Coronary artery (tissue), 2 donors: Measurements from ENCODE around the gene CCDC28B.

Experiments
- DNase-seq: peaks from one replicate; pipeline ENCODE4 v3.0.0-alpha.2; 2017; ENCODE audit warnings: low spot score
- H3K27ac ChIP-seq, 2 donors: fragments of 200-600 bp; sonication (generic); one replicate each; pipeline ENCODE4 v1.5.1; 2016 to 2019
- H3K4me3 ChIP-seq: fragments of 200-600 bp; sonication (generic); 2 replicates; pipeline ENCODE4 v1.5.1; 2016; ENCODE audit warnings: mild to moderate bottlenecking, moderate library complexity
- TF ChIP-seq, protein P1 (sequence below): fragments of 200-600 bp; sonication (generic); IDR thresholded peaks from one replicate; pipeline ENCODE4 v1.5.1; 2019; ENCODE audit warnings: antibody characterized with exemption

Gene CCDC28B

DNA sequence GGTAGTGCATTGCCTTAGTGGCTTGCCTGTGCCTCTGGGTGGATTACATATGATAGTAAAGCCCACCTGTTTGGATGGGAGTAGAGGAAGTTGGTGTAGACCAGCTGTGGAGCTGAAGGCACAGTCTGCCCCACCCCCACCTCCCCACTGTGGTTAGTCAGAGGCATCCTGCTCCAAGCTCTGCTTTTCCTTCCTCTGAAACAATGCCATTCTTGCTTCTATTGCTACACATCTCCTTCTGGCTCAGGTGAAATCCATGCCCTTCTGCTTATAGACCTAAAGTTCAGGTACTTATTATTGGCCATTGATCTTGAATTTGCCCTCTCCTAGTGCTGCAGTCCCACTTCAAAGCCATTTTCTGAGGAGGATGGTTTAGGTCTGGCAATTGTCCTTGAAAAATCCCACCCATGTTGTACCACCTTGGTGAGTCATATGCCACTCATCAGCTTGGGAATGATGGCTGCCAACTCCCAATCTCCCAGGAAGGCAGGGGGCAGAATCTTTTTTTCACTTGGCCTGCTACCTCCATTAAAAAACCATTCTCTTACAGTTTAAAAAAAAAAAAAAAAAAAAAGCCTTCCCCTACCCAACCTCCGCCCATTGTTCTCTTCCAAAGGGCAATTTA is 27.7 kb upstream of the CCDC28B start:
- TF ChIP-seq, protein P1, sequence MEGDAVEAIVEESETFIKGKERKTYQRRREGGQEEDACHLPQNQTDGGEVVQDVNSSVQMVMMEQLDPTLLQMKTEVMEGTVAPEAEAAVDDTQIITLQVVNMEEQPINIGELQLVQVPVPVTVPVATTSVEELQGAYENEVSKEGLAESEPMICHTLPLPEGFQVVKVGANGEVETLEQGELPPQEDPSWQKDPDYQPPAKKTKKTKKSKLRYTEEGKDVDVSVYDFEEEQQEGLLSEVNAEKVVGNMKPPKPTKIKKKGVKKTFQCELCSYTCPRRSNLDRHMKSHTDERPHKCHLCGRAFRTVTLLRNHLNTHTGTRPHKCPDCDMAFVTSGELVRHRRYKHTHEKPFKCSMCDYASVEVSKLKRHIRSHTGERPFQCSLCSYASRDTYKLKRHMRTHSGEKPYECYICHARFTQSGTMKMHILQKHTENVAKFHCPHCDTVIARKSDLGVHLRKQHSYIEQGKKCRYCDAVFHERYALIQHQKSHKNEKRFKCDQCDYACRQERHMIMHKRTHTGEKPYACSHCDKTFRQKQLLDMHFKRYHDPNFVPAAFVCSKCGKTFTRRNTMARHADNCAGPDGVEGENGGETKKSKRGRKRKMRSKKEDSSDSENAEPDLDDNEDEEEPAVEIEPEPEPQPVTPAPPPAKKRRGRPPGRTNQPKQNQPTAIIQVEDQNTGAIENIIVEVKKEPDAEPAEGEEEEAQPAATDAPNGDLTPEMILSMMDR: no peak
- Histone ChIP-seq H3K4me3 (no peak overlapping the region), H3K27ac (no peak overlapping the region)
- DNase-seq: no peak

DNA sequence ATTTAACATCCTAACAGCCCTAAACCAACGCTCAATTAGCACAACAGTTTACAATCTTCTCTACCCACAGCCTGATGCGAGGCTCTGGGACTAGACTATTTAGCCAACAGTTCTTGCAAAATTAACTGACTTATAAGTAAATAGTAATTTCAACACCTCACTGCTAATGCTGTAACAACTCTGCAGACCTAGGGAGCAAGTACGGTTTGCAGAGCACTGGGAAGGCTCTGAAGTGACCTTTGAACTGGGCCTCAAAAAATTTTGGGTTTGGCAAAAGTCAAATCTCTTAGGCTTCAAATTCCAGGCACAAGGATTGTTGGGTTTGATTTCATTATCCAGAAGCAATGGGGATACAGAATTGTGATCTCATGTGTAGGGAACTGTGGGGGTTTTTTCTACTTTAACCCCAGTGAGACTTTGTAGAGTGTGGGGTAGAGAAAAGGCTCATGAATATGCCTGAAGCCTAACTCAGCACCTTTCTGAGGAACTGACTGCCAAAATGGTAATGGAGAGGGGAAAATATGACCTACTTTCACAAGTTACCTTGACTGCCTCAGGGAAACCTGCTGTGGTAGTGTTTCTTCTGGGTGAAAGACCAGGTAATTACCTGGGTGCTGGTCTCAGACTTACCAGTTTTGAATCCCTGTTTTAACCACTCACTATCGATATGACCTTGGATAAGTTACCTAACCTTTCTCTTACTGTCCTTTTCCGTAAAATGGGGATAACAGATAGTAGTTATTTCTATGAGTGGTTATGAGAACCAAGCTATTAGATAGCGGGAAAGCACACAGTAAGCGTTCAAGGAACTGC is 21.8 kb upstream of the CCDC28B start:
- peak overlapping the region; percentile 86 to 95 for H3K27ac ChIP-seq
- peak overlapping the region; percentile 84 for H3K4me3 ChIP-seq
- no peak for DNase-seq

DNA sequence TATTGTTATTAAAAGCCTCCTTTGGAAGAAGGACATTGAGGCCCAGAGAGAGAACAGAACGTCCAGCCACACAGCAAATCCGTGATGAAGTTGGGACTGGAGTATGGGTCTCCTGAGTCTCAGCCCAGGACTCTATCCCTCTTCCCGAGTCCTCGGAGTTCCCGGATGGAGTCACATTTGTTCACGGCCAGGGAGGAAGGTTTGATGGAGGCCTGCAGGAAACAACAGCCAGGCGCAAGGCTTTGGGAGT is 21.3 kb upstream of the CCDC28B start:
- TF ChIP-seq, protein P1: no peak
- peak overlapping the region; percentile 86 to 95 for H3K27ac ChIP-seq
- peak overlapping the region; percentile 84 for H3K4me3 ChIP-seq
- DNase-seq: no peak

More for the DNA sequence above, 21.8 kb upstream of the CCDC28B start:
- TF ChIP-seq, protein P1: no peak

DNA sequence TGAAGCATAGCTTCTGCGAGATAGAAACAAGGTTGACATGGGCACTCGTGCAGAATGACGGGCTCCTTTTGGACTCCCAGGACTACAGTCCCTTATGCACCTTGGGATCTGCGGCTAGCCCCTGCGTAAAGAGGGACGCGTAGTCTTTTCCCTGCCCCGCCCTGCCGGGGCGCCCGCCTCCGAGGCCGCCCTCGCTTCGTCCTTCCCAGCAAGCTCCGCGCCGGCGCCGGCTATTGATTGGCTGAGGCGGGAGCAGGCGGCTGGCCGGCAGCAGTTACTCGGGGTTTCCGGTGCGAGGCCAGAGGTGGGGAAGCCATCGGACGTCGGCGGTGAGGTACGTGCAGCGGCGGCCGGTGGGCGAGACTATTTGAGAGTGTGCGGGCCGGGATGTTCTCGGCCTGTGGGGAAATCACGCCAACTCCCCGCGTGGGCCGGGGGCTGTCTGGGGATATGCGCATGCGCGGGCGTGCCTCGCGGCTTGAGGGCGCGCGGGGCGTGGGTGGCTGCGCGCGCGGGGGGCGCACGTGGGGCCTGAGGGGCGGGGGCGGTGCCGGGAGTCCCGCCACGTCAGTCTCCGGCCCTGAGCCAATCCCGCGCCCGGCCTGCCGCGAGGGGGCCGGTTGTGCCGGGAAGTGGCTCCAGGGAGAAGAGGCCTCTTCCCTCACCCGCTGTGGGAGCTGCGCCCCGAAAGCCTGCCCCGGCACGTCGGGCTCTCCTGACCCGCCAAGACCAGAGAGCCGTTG is 20.8 kb upstream of the CCDC28B start, which contains the start of gene TXLNA:
TXLNA (plus strand) TSS at position 233 of the 743 bp plus-strand sequence. CDS start 671 bp downstream, outside the sequence.
- Histone ChIP-seq H3K4me3 (peak within 1 kb of the TSS; percentile 84), H3K27ac (peak within 1 kb of the TSS; percentile 86 to 95)
- TF ChIP-seq, protein P1: no peak
- peak; percentile 97 for DNase-seq

DNA sequence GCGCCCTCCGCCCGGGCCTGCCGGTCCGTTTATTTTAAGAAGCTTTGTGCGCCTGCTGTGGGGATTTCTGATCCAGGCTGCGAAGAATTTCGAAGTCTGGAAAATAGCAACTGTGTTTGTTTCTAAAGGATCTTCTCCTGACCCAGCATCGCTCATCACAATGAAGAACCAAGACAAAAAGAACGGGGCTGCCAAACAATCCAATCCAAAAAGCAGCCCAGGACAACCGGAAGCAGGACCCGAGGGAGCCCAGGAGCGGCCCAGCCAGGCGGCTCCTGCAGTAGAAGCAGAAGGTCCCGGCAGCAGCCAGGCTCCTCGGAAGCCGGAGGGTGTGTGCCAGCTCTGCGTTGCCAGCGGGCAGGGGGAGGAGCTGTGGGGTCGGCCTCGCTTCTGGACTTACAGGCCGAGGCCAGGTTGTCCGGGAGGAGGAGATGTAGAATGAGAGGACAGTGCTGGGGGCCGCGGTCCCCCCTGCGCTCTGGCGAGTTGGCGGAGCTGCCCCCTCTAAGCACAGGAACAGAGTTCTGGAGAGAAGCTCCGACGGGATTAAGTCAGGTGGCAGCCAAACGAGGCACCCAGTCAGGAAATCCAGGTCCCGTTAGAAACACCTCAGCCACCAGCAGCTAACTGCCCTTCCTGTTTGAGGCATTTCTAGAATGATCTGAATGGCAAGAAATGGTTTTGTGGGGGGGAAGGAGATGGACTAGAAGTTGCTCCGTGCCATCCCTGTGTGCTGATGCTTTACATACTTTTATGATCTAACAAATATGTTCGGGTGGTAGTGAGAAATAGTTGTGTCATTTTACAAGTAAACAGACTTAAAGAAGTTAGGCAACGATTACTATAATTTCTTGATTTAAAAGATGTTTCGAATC is 20.0 kb upstream of the CCDC28B start:
- DNase-seq: no peak

DNA sequence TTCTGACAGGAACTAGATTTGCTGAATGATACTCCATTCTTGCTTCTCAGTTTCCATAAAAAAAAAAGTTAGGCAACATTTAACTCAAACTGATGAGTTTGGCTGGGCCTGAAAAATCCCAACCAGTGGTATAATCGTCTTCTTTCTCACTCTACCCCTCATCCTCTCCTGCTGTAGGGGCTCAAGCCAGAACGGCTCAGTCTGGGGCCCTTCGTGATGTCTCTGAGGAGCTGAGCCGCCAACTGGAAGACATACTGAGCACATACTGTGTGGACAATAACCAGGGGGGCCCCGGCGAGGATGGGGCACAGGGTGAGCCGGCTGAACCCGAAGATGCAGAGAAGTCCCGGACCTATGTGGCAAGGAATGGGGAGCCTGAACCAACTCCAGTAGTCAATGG is 19.3 kb upstream of the CCDC28B start:
- Histone ChIP-seq H3K27ac (peak overlapping the region; percentile 86 to 95), H3K4me3 (peak overlapping the region; percentile 84)
- TF ChIP-seq, protein P1: no peak

More for the DNA sequence above, 20.0 kb upstream of the CCDC28B start:
- H3K27ac ChIP-seq: peak overlapping the region; percentile 86 to 95
- TF ChIP-seq, protein P1: no peak
- peak overlapping the region; percentile 84 for H3K4me3 ChIP-seq

More for the DNA sequence above, 19.3 kb upstream of the CCDC28B start:
- DNase-seq: no peak
